ENCODE measurements around the gene CFAP299. TPM values are rescaled to one million over a fixed set of nuclear protein-coding genes. Genes with fewer than 3 reads are reported as not detected.

The CFAP299 gene
- total RNA-seq, 3 donors from 2014 or later: not detected

DNA sequence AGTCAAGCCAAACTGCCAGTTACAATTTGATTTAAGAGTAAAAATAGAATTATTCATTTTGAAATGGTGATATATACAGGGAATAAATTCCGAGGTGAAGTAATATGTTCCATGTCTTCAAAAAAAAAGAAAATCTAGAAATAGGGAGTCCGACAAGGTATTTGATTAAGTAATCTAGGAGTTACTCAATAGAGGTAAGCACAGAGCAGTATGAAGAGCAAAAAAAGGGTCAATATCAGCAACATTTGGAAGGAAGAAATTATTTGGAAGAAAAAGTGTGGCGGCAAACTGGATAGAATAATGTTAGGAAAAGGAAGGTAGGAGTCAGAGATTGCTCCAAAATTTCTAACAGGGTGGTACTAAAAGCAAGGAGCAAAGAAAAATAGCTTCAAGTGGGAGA lies 581.2 kb downstream of the CFAP299 start:
- ATAC-seq (no peak), DNase-seq (no peak)
- no peak overlapping the region for H3K4me3 Mint-ChIP-seq
- no peaks in the 10 kb centered on the region for H3K36me3 Mint-ChIP-seq (ENCODE audit: insufficient read depth)
- H3K4me1 Mint-ChIP-seq (ENCODE audit: low read depth): no peaks in the 10 kb centered on the region
- H3K9me3 Mint-ChIP-seq: no peaks in the 10 kb centered on the region
- H3K27me3 Mint-ChIP-seq (ENCODE audit: low read depth): no peaks in the 10 kb centered on the region

DNA sequence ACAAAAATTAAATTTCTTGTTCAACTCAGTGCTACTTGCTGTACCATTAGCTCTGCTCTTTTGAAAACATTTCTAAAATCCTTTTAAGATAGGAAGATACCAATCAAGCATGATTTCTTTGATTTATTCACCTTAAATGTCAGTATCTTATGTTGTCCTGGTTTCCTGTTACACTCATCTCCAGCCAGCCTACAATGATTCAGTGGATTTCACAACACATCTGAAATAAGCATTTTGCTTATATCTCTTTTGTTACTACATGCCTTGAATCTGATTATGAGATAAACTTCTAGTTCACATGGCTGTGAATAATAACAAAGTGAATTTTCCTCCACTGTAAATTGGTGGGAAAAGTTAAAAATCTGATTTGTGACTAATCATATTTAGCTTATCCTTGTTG lies 582.5 kb downstream of the CFAP299 start:
- H3K4me1 Mint-ChIP-seq (ENCODE audit: low read depth): no peaks in the 10 kb centered on the region
- H3K4me3 Mint-ChIP-seq: no peak overlapping the region
- ATAC-seq: no peak
- no peaks in the 10 kb centered on the region for H3K36me3 Mint-ChIP-seq (ENCODE audit: insufficient read depth)
- DNase-seq: no peak
- H3K9me3 Mint-ChIP-seq: no peaks in the 10 kb centered on the region
- no peaks in the 10 kb centered on the region for H3K27me3 Mint-ChIP-seq (ENCODE audit: low read depth)

- H3K36me3 Mint-ChIP-seq (ENCODE audit: insufficient read depth): no peaks in the 10 kb centered on the region
- ATAC-seq (no peak), DNase-seq (no peak)
- H3K27me3 Mint-ChIP-seq (ENCODE audit: low read depth): no peaks in the 10 kb centered on the region
- no peaks in the 10 kb centered on the region for H3K4me1 Mint-ChIP-seq (ENCODE audit: low read depth)
- no peak overlapping the region for H3K4me3 Mint-ChIP-seq
- H3K9me3 Mint-ChIP-seq: no peaks in the 10 kb centered on the region
Measured at GRCh38 chr4:80921441-80921840, 585.9 kb downstream of the CFAP299 start.

DNA sequence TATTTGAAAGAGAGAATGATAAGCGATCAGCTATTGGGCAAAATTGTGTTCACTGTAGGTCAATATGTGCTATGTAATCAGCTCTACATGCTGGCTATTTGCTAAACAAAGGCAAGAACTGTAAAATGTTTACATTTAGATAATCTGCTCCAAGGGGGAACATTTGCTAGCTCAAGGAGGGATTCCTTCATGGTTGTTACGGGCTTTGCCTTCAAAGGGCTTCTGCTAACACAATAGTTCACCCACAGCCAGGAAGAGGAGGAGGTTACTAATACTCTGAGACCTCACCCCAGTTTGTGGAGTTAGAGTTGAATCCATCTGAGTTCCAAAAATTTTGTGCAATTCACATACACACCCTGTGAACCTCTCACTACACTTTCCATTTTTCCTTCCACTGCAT lies 587.4 kb downstream of the CFAP299 start:
- Mint-ChIP-seq H3K9me3 (no peaks in the 10 kb centered on the region), H3K27me3 (ENCODE audit: low read depth) (no peaks in the 10 kb centered on the region), H3K4me3 (no peak overlapping the region), H3K36me3 (ENCODE audit: insufficient read depth) (no peaks in the 10 kb centered on the region), H3K4me1 (ENCODE audit: low read depth) (no peaks in the 10 kb centered on the region)
- no peak for DNase-seq
- no peak for ATAC-seq

GRCh38 chr4:80925293-80925692 lies 589.8 kb downstream of the CFAP299 start:
- H3K27me3 Mint-ChIP-seq (ENCODE audit: low read depth): no peaks in the 10 kb centered on the region
- no peak overlapping the region for H3K4me3 Mint-ChIP-seq
- no peaks in the 10 kb centered on the region for H3K4me1 Mint-ChIP-seq (ENCODE audit: low read depth)
- no peaks in the 10 kb centered on the region for H3K36me3 Mint-ChIP-seq (ENCODE audit: insufficient read depth)
- H3K9me3 Mint-ChIP-seq: no peaks in the 10 kb centered on the region
- ATAC-seq: no peak
- DNase-seq: no peak

DNA sequence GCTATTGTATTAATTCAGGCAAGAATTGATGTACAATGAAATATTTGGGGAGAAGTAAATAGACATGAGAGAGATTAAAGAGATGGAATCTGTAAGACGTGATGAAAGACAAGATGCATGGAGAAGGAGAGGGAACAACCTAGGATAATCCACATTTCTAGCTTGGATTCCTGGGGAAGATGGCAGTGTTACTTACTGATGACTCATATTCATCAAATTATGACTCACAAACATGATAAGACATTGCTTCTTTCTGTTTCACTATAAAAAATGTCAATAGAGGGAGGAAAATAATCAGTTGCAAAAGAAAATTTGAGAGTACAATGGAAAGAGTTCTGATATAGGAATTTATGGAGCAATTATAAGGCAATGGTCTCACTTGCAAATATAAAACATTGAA lies 590.9 kb downstream of the CFAP299 start:
- H3K9me3 Mint-ChIP-seq: no peaks in the 10 kb centered on the region
- H3K4me1 Mint-ChIP-seq (ENCODE audit: low read depth): no peaks in the 10 kb centered on the region
- H3K27me3 Mint-ChIP-seq (ENCODE audit: low read depth): no peaks in the 10 kb centered on the region
- ATAC-seq (no peak), DNase-seq (no peak)
- no peak overlapping the region for H3K4me3 Mint-ChIP-seq
- H3K36me3 Mint-ChIP-seq (ENCODE audit: insufficient read depth): no peaks in the 10 kb centered on the region

DNA sequence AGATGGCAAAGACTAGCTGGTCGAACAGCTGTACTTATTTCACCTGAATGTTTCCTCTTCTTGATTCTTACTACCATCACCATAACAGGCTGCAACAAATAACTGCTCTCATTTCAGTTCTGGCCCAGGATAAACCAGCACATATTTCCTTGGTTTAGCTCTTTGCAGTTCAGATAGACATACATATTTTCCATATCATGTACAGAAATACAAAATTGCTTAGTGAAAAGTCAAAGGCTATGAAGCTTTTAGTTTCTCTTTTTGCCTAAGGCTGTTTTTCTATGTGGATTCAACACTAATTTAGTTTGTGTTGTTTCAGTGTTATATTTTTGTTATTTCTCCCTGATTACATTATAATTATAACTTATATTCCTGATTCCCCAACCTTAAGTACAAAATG lies 591.4 kb downstream of the CFAP299 start:
- Mint-ChIP-seq H3K9me3 (no peaks in the 10 kb centered on the region), H3K4me3 (no peak overlapping the region), H3K27me3 (ENCODE audit: low read depth) (no peaks in the 10 kb centered on the region), H3K36me3 (ENCODE audit: insufficient read depth) (no peaks in the 10 kb centered on the region), H3K4me1 (ENCODE audit: low read depth) (no peaks in the 10 kb centered on the region)
- DNase-seq: no peak
- ATAC-seq: no peak

DNA sequence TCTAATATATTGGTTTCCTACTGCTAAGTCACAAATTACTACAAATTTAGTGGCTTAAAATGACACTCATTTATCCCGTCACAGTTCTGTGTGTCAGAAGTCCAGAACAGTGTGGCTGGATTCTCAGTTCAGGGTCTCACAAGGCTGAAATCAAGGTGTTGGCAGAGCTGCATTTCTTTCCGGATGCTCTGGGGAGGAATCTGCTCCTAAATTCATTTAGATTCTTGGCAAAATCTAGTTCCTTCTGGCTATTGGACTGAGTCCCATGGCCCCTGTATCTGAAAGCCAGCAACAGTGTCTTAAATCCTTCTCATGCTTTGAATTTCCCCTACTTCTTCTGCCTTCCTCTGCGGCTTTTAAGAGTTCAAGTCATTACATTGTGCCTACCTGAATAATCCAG lies 591.9 kb downstream of the CFAP299 start:
- no peaks in the 10 kb centered on the region for H3K4me1 Mint-ChIP-seq (ENCODE audit: low read depth)
- no peak for DNase-seq
- no peaks in the 10 kb centered on the region for H3K9me3 Mint-ChIP-seq
- no peak for ATAC-seq
- no peaks in the 10 kb centered on the region for H3K36me3 Mint-ChIP-seq (ENCODE audit: insufficient read depth)
- no peak overlapping the region for H3K4me3 Mint-ChIP-seq
- H3K27me3 Mint-ChIP-seq (ENCODE audit: low read depth): no peaks in the 10 kb centered on the region

- H3K27me3 Mint-ChIP-seq (ENCODE audit: low read depth): no peaks in the 10 kb centered on the region
- no peaks in the 10 kb centered on the region for H3K36me3 Mint-ChIP-seq (ENCODE audit: insufficient read depth)
- H3K9me3 Mint-ChIP-seq: no peaks in the 10 kb centered on the region
- ATAC-seq: no peak
- H3K4me3 Mint-ChIP-seq: no peak overlapping the region
- DNase-seq: no peak
- no peaks in the 10 kb centered on the region for H3K4me1 Mint-ChIP-seq (ENCODE audit: low read depth)
Measured at GRCh38 chr4:80931631-80932081, 596.1 kb downstream of the CFAP299 start.

GRCh38 chr4:80948141-80948540 lies 612.6 kb downstream of the CFAP299 start:
- Mint-ChIP-seq H3K9me3 (no peaks in the 10 kb centered on the region), H3K27me3 (ENCODE audit: low read depth) (peaks cover 3% of the 10 kb centered on the region), H3K4me1 (ENCODE audit: low read depth) (no peaks in the 10 kb centered on the region), H3K4me3 (no peak overlapping the region), H3K36me3 (ENCODE audit: insufficient read depth) (no peaks in the 10 kb centered on the region)
- no peak for DNase-seq
- ATAC-seq: no peak

DNA sequence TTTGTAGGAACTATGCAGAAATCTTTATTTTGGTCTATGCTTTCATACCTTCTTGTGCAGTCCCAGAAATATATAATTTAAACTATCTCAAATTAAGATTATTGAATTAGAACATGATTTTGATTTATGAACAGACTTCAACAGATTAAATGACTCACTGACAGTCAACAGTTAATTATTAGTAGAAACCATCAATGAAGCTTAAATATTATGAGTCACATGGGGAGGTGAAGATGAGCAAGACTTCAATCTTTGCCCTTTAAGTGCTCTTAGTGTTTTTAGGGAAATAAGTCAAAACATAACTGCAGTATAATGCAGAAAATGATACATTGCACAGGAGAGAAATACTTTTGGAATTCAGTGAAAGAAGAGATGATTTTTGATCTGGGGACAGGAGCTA lies 613.5 kb downstream of the CFAP299 start:
- Mint-ChIP-seq H3K27me3 (ENCODE audit: low read depth) (peaks cover 3% of the 10 kb centered on the region), H3K36me3 (ENCODE audit: insufficient read depth) (no peaks in the 10 kb centered on the region), H3K9me3 (no peaks in the 10 kb centered on the region), H3K4me1 (ENCODE audit: low read depth) (no peaks in the 10 kb centered on the region), H3K4me3 (no peak overlapping the region)
- ATAC-seq: no peak
- DNase-seq: no peak

DNA sequence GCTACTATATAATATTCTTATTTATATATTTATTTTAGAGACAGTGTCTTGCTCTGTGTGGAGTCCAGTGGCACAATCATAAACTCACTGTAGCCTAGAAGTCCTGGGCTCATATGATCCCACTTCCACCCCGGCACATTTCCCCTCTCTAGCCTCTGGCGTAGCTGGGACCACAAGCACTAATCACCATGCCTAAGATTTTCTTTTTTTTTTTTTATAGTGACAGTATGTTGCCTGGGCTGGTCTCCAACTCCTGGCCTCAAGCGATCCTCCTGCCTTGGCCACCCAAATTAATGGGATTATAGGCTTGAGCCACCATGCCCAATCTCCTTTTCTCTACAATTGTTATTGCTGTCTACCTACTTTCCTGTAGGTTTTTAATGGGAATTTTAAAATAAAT lies 620.9 kb downstream of the CFAP299 start:
- H3K36me3 Mint-ChIP-seq (ENCODE audit: insufficient read depth): no peaks in the 10 kb centered on the region
- H3K4me1 Mint-ChIP-seq (ENCODE audit: low read depth): no peaks in the 10 kb centered on the region
- DNase-seq: no peak
- no peak for ATAC-seq
- H3K27me3 Mint-ChIP-seq (ENCODE audit: low read depth): no peaks in the 10 kb centered on the region
- no peaks in the 10 kb centered on the region for H3K9me3 Mint-ChIP-seq
- no peak overlapping the region for H3K4me3 Mint-ChIP-seq

DNA sequence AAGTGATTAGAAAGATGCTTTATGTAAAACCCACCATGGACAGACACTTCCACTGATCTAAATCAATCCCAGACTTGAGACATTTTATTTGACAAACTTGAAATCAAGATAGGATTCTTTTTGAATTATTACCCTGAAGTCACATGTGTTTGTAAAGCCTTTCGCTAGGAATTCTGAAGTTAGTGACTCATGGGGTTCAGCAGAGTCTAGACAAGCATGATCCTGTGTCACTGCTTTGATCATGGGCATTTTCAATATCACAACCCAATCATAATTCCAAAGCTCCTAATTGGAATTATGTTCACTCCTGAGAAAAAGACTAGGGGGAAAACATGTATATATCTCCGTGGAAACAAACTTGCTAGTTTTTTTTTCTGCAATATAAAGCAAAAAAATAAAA lies 627.5 kb downstream of the CFAP299 start:
- no peaks in the 10 kb centered on the region for H3K4me1 Mint-ChIP-seq (ENCODE audit: low read depth)
- no peak for DNase-seq

DNA sequence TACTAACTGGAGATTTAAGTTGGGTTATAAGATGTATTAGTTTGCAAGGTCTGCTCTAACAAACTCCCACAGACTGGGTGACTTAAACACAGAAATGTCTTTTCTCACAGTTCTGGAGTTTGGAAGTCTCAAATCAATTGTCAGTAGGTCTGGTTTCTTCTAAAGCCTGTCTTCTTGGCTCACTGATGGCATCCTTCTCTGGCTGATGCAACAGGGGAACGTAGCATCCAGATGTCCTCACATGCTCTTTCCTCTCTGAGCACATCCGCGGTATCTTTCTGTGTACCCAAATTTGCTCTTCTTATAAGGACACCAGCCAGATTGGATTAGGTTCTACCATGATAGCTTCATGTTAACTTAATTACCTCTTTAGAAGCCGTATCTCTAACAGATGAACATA lies 631.8 kb downstream of the CFAP299 start:
- no peak for ATAC-seq
- DNase-seq: no peak
- H3K36me3 Mint-ChIP-seq (ENCODE audit: insufficient read depth): no peaks in the 10 kb centered on the region
- H3K27me3 Mint-ChIP-seq (ENCODE audit: low read depth): peaks cover 5% of the 10 kb centered on the region
- H3K9me3 Mint-ChIP-seq: peaks cover 4% of the 10 kb centered on the region
- no peaks in the 10 kb centered on the region for H3K4me1 Mint-ChIP-seq (ENCODE audit: low read depth)
- H3K4me3 Mint-ChIP-seq: no peak overlapping the region

More for the DNA sequence above, 627.5 kb downstream of the CFAP299 start:
- Mint-ChIP-seq H3K4me3 (no peak overlapping the region), H3K9me3 (no peaks in the 10 kb centered on the region), H3K27me3 (ENCODE audit: low read depth) (peaks cover 4% of the 10 kb centered on the region), H3K36me3 (ENCODE audit: insufficient read depth) (no peaks in the 10 kb centered on the region)
- ATAC-seq: no peak

GRCh38 chr4:80980239-80980638 lies 644.7 kb downstream of the CFAP299 start:
- Mint-ChIP-seq H3K4me3 (no peak overlapping the region), H3K9me3 (no peaks in the 10 kb centered on the region), H3K36me3 (ENCODE audit: insufficient read depth) (no peaks in the 10 kb centered on the region), H3K4me1 (ENCODE audit: low read depth) (no peaks in the 10 kb centered on the region), H3K27me3 (ENCODE audit: low read depth) (peaks cover 30% of the 10 kb centered on the region)
- no peak for ATAC-seq
- no peak for DNase-seq

GRCh38 chr4:80986011-80986410 lies 650.5 kb downstream of the CFAP299 start:
- no peak for DNase-seq
- no peak overlapping the region for H3K4me3 Mint-ChIP-seq
- peaks cover 6% of the 10 kb centered on the region for H3K27me3 Mint-ChIP-seq (ENCODE audit: low read depth)
- H3K9me3 Mint-ChIP-seq: no peaks in the 10 kb centered on the region
- no peaks in the 10 kb centered on the region for H3K36me3 Mint-ChIP-seq (ENCODE audit: insufficient read depth)
- no peaks in the 10 kb centered on the region for H3K4me1 Mint-ChIP-seq (ENCODE audit: low read depth)
- no peak for ATAC-seq

Measured in activated T-cell treated with anti-CD3 and anti-CD28 coated beads, Interleukin-2, amount 50 U/mL, for 4 hours (primary cell).